Astrocyte (in vitro differentiated cells and primary cell): ENCODE data around the gene TOR2A. TPM values are rescaled to one million over a fixed set of nuclear protein-coding genes. Genes with fewer than 3 reads are reported as not detected.

Experiments
- DNase-seq: peaks from one replicate; pipeline ENCODE4 v3.0.0-alpha.2; 2010; ENCODE audit warnings: low read depth
- FAIRE-seq: peaks from 2 replicates; lab custom pipeline; 2011; peaks lifted over from hg19 to GRCh38; lab: Jason Lieb, UNC
- H2AFZ ChIP-seq: 2 replicates; pipeline ENCODE4 v1.6.0; 2012; ENCODE audit warnings: low read depth, low read length, inconsistent platforms
- H3K27ac ChIP-seq: 2 replicates; pipeline ENCODE4 v1.5.1; 2011; ENCODE audit warnings: low read depth, low read length, inconsistent platforms
- H3K27me3 ChIP-seq: 2 replicates; pipeline ENCODE4 v1.6.0; 2011; ENCODE audit warnings: low read length, inconsistent platforms; ENCODE audit not compliant: insufficient read depth
- H3K36me3 ChIP-seq: 2 replicates; pipeline ENCODE4 v1.5.1; 2011; ENCODE audit warnings: low read length, inconsistent platforms; ENCODE audit not compliant: insufficient read depth
- H3K4me1 ChIP-seq: 2 replicates; pipeline ENCODE4 v1.5.1; 2011; ENCODE audit warnings: low read length, inconsistent platforms; ENCODE audit not compliant: insufficient read depth
- H3K4me2 ChIP-seq: 2 replicates; pipeline ENCODE4 v1.6.0; 2012; ENCODE audit warnings: low read length, inconsistent platforms
- H3K4me3 ChIP-seq: 2 replicates; pipeline ENCODE4 v1.5.1; 2011; ENCODE audit warnings: low read depth, mild to moderate bottlenecking, low read length, inconsistent platforms; ENCODE audit not compliant: insufficient read depth
- H3K79me2 ChIP-seq: 2 replicates; pipeline ENCODE4 v1.6.0; 2012; ENCODE audit warnings: mild to moderate bottlenecking, low read length, inconsistent platforms; ENCODE audit not compliant: insufficient read depth
- H3K9ac ChIP-seq: 2 replicates; pipeline ENCODE4 v1.6.0; 2012; ENCODE audit warnings: mild to moderate bottlenecking, low read length, inconsistent platforms
- H3K9me3 ChIP-seq: 2 replicates; pipeline ENCODE4 v1.5.1; 2012; ENCODE audit warnings: low read depth, mild to moderate bottlenecking, low read length, inconsistent platforms; ENCODE audit not compliant: insufficient read depth
- H4K20me1 ChIP-seq: 2 replicates; pipeline ENCODE4 v1.6.0; 2012; ENCODE audit warnings: low read length, inconsistent platforms; ENCODE audit not compliant: insufficient read depth
- H3K27ac Mint-ChIP-seq: one replicate; pipeline ENCODE4 v1.8.0; 2021; ENCODE audit warnings: mild to moderate bottlenecking, mixed read lengths; ENCODE audit not compliant: unreplicated experiment
- H3K27me3 Mint-ChIP-seq: one replicate; pipeline ENCODE4 v1.8.0; 2021; ENCODE audit warnings: low read depth, mixed read lengths; ENCODE audit not compliant: unreplicated experiment
- H3K36me3 Mint-ChIP-seq: one replicate; pipeline ENCODE4 v1.8.0; 2021; ENCODE audit warnings: low read depth, mixed read lengths; ENCODE audit not compliant: unreplicated experiment
- H3K4me1 Mint-ChIP-seq: one replicate; pipeline ENCODE4 v1.8.0; 2021; ENCODE audit warnings: low read depth, mixed read lengths; ENCODE audit not compliant: unreplicated experiment
- H3K4me3 Mint-ChIP-seq: one replicate; pipeline ENCODE4 v1.8.0; 2021; ENCODE audit warnings: mild to moderate bottlenecking, moderate library complexity, mixed read lengths; ENCODE audit not compliant: unreplicated experiment
- H3K9me3 Mint-ChIP-seq: one replicate; pipeline ENCODE4 v1.8.0; 2021; ENCODE audit warnings: mild to moderate bottlenecking, mixed read lengths; ENCODE audit not compliant: unreplicated experiment
- CTCF ChIP-seq: IDR thresholded peaks from 2 replicates; pipeline ENCODE4 v1.5.1; 2011; ENCODE audit warnings: low read depth, mild to moderate bottlenecking, inconsistent platforms, low read length, moderate library complexity; ENCODE audit not compliant: insufficient read depth
- EZH2 ChIP-seq: IDR thresholded peaks from 2 replicates; pipeline ENCODE4 v1.6.1; 2012; ENCODE audit warnings: mild to moderate bottlenecking, low read length, inconsistent platforms; ENCODE audit not compliant: insufficient read depth
- total RNA-seq: library from RNA; stranded (reverse); gene quantifications from 2 replicates; pipeline ENCODE4 v1.2.1, GENCODE V29; 2021

Gene TOR2A
- total RNA-seq, 1 donor from 2014 or later: 7.5 TPM

GRCh38 chr9:127746959-127747569 lies 12.0 kb upstream of the TOR2A start:
- H3K36me3 Mint-ChIP-seq: peaks cover 5% of the 10 kb centered on the region
- H3K9ac ChIP-seq: no peak overlapping the region
- FAIRE-seq: no peak

GRCh38 chr9:127744398-127745110 lies 9.5 kb upstream of the TOR2A start:
- H3K27ac Mint-ChIP-seq: no peak overlapping the region
- Histone ChIP-seq H3K27me3 (no peaks in the 10 kb centered on the region), H2AFZ (no peak overlapping the region), H3K4me3 (no peak overlapping the region), H3K9ac (no peak overlapping the region), H3K4me1 (peaks cover 10% of the 10 kb centered on the region), H4K20me1 (no peaks in the 10 kb centered on the region), H3K27ac (no peak overlapping the region), H3K36me3 (no peaks in the 10 kb centered on the region), H3K4me2 (no peak overlapping the region), H3K79me2 (no peaks in the 10 kb centered on the region), H3K9me3 (no peaks in the 10 kb centered on the region)
- peaks cover 6% of the 10 kb centered on the region for H3K27me3 Mint-ChIP-seq
- no peak overlapping the region for H3K4me3 Mint-ChIP-seq
- H3K9me3 Mint-ChIP-seq: no peaks in the 10 kb centered on the region
- TF ChIP-seq CTCF (no peak), EZH2 (no peak)
- no peak for FAIRE-seq
- peaks cover 3% of the 10 kb centered on the region for H3K4me1 Mint-ChIP-seq
- no peak for DNase-seq
- peaks cover 2% of the 10 kb centered on the region for H3K36me3 Mint-ChIP-seq

More at GRCh38 chr9:127746959-127747569, 12.0 kb upstream of the TOR2A start:
- Histone ChIP-seq H3K27ac (no peak overlapping the region), H3K4me2 (no peak overlapping the region), H3K9me3 (no peaks in the 10 kb centered on the region), H3K27me3 (peaks cover 3% of the 10 kb centered on the region), H3K4me1 (no peaks in the 10 kb centered on the region), H2AFZ (no peak overlapping the region), H3K4me3 (no peak overlapping the region), H3K36me3 (no peaks in the 10 kb centered on the region), H4K20me1 (peaks cover 9% of the 10 kb centered on the region), H3K79me2 (no peaks in the 10 kb centered on the region)
- DNase-seq: no peak
- H3K9me3 Mint-ChIP-seq: no peaks in the 10 kb centered on the region
- no peak for TF ChIP-seq CTCF
- TF ChIP-seq EZH2: no peak
- peaks cover 19% of the 10 kb centered on the region for H3K27me3 Mint-ChIP-seq
- H3K4me1 Mint-ChIP-seq: peaks cover 3% of the 10 kb centered on the region
- H3K27ac Mint-ChIP-seq: no peak overlapping the region
- H3K4me3 Mint-ChIP-seq: no peak overlapping the region
